ENCODE results near the gene GOLGA1.

- TF ChIP-seq POLR2A (IDR thresholded peaks at IDR 0.05) (no peak), CTCF (IDR thresholded peaks at IDR 0.05) (no peak)
These were observed 19.5 kb upstream of the GOLGA1 start for GRCh38 chr9:124960409-124960752.
